Stimulated activated CD4-positive, alpha-beta T cell treated with anti-CD3 and anti-CD28 coated beads, Interleukin-15, amount 100 ng/mL, for 24 hours (primary cell): ENCODE data around the gene CFAP91.
"Not testable (repeated sequence)": the region's sequence is repeated elsewhere in the genome, so short reads cannot be mapped to it uniquely, and the experiment has no call there.

Experiments
- DNase-seq: peaks from one replicate; pipeline ENCODE4 v3.0.0-alpha.2; 2020

Gene CFAP91

GRCh38 chr3:119678209-119678608, 24.6 kb upstream of the CFAP91 start:
- DNase-seq = not testable (repeated sequence)

- no peak for DNase-seq
Measured at GRCh38 chr3:119679874-119680273, 22.9 kb upstream of the CFAP91 start.

GRCh38 chr3:119681279-119681678, 21.5 kb upstream of the CFAP91 start:
- DNase-seq = no peak

- DNase-seq = no peak
Measured at GRCh38 chr3:119683421-119683820, 19.4 kb upstream of the CFAP91 start.

DNA sequence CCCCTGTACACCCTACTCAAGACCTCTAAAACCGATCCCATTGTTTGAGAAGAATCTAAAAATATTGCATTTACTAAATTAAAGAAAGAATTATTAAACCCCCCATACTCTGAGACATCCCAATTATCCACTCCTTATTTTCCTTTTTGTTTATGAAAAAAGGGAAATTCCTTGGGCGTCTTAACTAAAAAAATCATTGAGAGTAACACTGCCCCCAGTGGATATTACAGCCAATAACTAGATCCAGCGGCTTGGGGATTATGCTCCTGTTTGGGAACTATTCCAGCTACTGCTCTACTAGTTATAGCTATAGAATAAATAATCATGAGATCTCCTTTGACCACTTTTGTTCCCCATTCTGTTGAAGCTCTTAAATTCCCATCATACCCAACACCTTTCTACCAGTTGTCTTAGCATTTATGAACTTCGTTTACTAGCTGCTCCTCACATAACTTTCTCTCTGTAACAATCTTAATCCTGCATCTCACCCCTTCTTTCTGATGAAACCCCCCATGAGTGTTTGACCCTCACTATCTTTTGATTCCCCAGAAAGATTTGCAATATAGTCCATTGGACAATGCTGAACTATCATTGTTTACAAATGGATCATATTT, 12.7 kb upstream of the CFAP91 start:
- no peak for DNase-seq

GRCh38 chr3:119695480-119695879, 7.3 kb upstream of the CFAP91 start:
- no peak for DNase-seq

GRCh38 chr3:119697394-119697793, 5.4 kb upstream of the CFAP91 start:
- no peak for DNase-seq

DNA sequence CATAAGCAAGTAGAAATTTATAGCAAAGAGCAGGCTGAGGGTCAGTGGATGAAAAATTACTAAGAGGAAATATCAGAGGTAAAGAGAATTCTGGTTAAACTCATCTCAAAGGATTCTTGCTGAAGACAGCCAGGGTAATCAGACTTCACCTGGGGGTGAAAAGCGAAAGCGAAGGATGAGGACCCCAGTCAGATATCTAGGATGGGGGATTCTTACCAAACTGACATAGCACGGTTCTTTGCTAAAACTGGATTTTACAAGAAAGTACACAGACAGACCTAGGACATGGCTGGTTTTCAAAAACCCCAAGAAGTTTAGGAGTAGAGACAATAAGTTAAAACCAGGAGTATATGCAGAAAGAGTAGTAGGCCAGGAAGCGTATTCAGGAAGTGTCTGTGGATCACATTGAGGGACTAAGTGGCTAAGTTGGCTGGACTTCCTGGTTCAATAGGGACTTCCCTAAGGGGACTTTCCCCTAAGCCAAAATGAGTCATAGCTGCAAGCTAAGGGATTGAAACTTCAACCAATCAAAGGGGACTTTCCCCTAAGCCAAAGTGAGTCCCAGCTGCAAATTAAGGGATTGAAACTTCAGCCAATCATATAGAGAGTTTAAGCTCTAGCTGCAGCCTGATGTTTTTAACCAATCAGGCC, 2.4 kb upstream of the CFAP91 start:
- DNase-seq = peak; percentile 30

- DNase-seq = peak; percentile 4
Measured at GRCh38 chr3:119700920-119701734, 1.7 kb upstream of the CFAP91 start.

DNA sequence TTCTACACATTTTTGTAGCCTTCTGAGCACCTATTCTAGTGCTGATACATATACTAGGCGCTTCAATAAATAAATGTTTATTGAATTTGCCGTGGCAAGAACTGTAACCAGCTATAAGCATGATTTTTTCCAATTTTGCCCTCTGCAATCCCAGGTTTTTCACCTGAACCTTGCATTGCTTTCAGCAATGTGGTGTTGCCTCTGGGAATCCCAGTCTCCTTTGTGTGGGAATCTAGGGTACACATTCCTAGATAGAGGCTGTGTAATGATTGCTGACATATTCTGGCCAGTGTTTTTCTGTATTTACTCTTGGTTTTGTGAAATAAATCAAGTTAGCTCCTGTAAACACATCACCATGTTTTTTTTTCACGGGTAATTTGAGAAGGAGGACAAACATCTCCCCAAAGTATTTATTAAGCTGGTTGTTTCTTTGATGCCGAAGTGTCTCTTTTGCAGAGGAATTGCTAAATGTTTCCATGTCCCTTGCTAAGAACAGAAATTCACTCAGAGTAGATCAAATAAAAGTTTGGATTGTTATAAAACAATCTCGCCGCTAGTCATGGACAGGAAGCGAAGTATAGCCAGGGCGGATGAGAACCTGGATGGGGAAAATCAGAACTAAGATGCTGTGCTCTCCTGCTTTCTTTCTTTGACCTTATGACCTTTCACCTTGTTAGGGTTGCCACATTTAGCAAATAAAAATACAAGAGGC, 1.2 kb downstream of the CFAP91 start:
- no peak for DNase-seq

DNA sequence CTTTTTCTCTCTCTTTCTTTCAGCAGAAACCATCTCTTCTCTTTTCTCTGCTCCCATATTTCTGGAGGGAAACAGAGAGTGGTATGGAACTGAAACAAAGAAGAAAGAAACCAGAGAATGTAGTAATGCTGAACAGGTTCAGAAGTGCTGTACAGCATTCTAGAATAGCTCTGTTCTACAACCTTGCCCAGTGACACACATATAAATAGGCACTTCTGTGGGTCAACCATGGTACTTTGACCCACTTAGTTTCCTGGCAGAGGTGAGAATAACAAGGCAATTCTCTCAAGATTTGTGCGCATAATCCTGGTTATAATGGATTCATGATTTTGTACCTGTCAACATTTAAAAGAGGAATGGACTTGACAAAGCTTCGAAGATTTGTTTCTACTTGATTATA, 12.3 kb downstream of the CFAP91 start:
- DNase-seq = no peak

DNA sequence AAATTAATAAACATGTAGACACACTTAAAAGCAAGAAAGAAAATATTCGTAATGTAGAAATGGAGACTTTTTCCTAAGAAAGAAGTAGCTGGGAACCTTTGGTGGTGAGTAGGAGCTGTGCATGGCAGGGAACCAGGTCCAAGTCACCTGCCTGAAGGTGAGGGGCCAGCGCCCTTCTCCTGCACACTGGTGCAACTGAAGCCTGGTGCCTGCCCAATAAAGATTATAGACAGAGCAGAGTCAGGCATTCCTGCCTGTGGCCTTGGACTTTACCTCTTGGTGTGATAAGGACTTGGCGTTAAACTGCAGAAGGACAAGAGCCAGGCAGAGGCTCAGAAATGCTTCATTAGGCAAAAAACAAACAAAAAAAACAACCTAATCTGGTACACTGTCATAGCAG, 14.2 kb downstream of the CFAP91 start:
- DNase-seq = no peak

DNA sequence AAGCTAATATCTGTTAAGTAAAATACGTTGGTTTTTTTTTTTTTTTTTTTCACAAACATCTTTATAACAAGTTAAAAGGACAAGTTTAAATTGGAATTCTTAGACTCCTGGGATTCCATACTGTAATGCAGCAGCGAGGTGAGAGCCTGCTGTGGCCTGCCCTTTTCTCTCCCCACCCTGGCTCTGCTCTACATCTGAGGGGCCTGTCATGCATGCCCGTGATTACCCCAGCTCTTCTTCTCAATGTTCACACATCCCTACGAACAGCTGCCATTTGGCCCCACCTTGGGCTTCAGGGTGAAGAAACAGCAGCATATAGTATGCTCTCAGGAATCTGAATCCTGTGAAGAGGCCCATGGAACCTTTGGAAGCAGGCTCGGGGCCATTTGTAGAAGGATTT, 14.7 kb downstream of the CFAP91 start:
- no peak for DNase-seq

- no peak for DNase-seq
Measured at GRCh38 chr3:119723022-119723421, 20.2 kb downstream of the CFAP91 start.

GRCh38 chr3:119726909-119727308, 24.1 kb downstream of the CFAP91 start:
- no peak for DNase-seq

DNA sequence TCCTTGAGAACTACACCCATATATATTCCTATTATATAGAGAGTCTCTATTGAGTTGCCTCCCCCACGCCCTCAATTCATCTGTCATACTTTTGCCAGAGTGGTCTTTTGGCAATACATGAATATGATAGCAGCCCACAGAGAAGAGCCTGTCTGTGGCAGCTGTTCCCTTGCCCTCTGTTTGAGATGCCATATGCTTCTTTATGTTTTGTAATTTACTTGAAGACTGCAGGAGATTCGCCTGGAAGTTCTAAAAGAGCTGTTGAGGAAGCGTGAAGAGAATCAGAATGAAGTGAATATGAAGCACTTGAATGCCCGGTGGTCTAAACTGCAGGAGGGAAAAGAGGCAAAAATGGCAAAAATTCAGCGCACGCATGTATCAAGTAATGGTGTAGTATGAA, 27.2 kb downstream of the CFAP91 start:
- no peak for DNase-seq

- DNase-seq = no peak
Measured at GRCh38 chr3:119731560-119732343, 28.9 kb downstream of the CFAP91 start.

- DNase-seq = no peak
Measured at GRCh38 chr3:119733812-119734211, 31.0 kb downstream of the CFAP91 start.

GRCh38 chr3:119738741-119739140, 35.9 kb downstream of the CFAP91 start:
- DNase-seq = no peak

DNA sequence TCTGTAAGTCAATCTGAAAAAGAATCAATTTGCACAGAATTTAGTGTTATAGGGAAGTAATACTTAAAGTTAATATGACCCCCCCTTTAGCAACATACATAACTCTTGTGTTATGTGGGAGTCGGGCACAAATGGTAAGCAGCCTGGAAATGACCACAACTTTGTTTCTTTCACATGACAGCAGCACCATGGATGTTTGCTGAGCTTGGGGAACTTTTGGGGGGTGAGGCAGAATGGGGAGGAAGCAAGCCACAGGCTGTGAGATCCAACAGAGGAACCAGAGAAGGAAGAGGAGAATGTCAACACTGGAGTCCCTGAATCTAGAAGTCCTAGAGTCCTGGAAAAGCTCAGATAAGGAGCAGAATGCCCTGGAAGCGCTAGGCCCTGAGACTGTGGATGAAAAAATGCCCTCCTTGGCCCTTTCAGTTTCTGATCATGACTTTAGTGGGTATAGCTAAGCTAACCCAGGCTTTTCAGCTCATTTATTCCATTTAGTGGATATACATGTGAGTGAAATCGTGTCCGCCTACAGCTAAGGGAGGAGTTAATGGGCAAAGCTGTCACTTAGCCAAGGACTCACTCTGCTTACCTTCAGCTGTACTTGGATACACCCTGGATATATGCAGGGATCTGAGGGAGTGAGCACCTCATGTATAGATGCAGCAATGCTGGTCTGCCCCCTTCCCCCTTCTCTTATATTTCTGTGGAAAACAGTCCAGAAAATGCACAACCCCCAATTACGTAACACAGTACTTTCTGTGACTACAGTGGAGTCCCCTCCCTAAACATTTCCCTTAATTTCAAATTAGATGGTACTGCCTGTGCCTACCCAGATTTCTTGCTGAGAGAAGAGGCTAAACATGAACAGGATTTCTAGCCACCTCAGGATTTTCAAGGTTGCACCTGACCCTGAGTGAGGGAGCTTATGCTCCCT, 39.1 kb downstream of the CFAP91 start:
- no peak for DNase-seq

DNA sequence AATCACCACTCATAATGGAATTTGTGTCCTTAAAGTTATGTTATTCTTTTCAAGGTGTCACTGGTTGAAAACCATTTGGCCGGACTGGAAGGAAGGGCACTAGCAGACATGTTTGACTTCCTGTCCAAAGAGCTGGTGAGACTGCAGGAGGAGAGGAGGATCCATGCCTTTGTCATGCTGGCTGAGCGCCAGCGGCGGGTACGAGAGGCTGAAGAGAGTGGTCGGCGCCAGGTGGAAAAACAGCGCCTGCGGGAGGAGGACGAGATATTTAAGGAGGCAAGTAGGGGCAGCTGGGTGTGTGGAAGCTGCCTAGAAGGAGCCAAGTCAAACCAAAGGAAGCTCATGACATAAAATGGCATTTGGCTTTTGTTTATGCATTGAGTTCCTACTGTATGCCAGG, 41.1 kb downstream of the CFAP91 start:
- DNase-seq = no peak

DNA sequence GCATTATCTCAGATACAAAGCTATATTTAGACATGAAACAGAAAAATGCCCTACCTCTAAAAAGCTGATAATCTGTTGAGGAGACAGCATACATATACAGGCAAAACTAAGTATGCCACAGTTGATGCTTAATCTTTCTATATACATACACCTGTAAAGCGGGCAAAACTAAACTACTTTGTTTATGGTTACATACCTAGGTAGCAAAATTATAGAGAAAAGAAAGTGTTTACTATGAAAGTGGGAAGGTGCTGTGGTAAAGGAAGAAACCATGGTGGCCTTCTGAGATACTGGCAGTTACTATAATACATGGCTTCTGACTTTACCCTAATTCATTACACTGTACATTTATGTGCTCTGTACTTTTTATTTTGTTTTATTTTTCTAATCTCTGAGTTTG, 43.1 kb downstream of the CFAP91 start:
- no peak for DNase-seq
